HG03103 (cell line): ENCODE results near the gene DMRT2.

ENCODE experiments used
- ATAC-seq: cut with Tn5 transposase; IDR thresholded peaks from one replicate; pipeline ENCODE4 v1.9.1; 2021; ENCODE audit warnings: low read depth; ENCODE audit not compliant: unreplicated experiment

Gene DMRT2

GRCh38 chr9:1046639-1047572 is 3.3 kb upstream of the DMRT2 start:
- no peak for ATAC-seq

GRCh38 chr9:1047591-1048230 is 2.4 kb upstream of the DMRT2 start:
- no peak for ATAC-seq

GRCh38 chr9:1048231-1048619 is 1.9 kb upstream of the DMRT2 start:
- no peak for ATAC-seq

- no peak for ATAC-seq
These were observed 1.3 kb upstream of the DMRT2 start for GRCh38 chr9:1048811-1049210.

- no peak for ATAC-seq
These were observed 516 bp upstream of the DMRT2 start for GRCh38 chr9:1049641-1050040.

GRCh38 chr9:1051210-1051583 is 1.0 kb downstream of the DMRT2 start:
- ATAC-seq, result no peak

GRCh38 chr9:1051584-1052275 is 1.6 kb downstream of the DMRT2 start:
- no peak for ATAC-seq

GRCh38 chr9:1052365-1053281 is 2.5 kb downstream of the DMRT2 start:
- ATAC-seq, result no peak

- no peak for ATAC-seq
These were observed 3.1 kb downstream of the DMRT2 start for GRCh38 chr9:1053282-1053621.

- ATAC-seq, result no peak
These were observed 3.8 kb downstream of the DMRT2 start for GRCh38 chr9:1053986-1054425.

- ATAC-seq, result no peak
These were observed 5.0 kb downstream of the DMRT2 start for GRCh38 chr9:1055166-1055565.

GRCh38 chr9:1057910-1058309 is 7.8 kb downstream of the DMRT2 start:
- no peak for ATAC-seq

- no peak for ATAC-seq
These were observed 8.8 kb downstream of the DMRT2 start for GRCh38 chr9:1058826-1059487.

- ATAC-seq, result no peak
These were observed 15.0 kb downstream of the DMRT2 start for GRCh38 chr9:1065130-1065529.

GRCh38 chr9:1070692-1071091 is 20.5 kb downstream of the DMRT2 start:
- ATAC-seq, result no peak

- ATAC-seq, result no peak
These were observed 21.6 kb downstream of the DMRT2 start for GRCh38 chr9:1071730-1072129.

GRCh38 chr9:1073497-1073896 is 23.3 kb downstream of the DMRT2 start:
- ATAC-seq, result no peak

GRCh38 chr9:1077616-1078015 is 27.5 kb downstream of the DMRT2 start:
- no peak for ATAC-seq

GRCh38 chr9:1083325-1083913 is 33.3 kb downstream of the DMRT2 start:
- ATAC-seq, result no peak

- ATAC-seq, result no peak
These were observed 34.9 kb downstream of the DMRT2 start for GRCh38 chr9:1085086-1085485.
